Mucosa of descending colon (tissue), 3 donors: Measurements from ENCODE around the gene PARVB. TPM values are rescaled to one million over a fixed set of nuclear protein-coding genes. Genes with fewer than 3 reads are reported as not detected.

ENCODE experiments used
- ATAC-seq: fragments of 200-7000 bp; cut with Tn5 transposase; one replicate; pipeline ENCODE4 v1.9.1; 2020; ENCODE audit warnings: mild to moderate bottlenecking, moderate library complexity
- DNase-seq, 3 donors: peaks; one replicate each; pipeline ENCODE4 v3.0.0-alpha.2; 2020
- H3K36me3 ChIP-seq: fragments of 200-600 bp; one replicate; pipeline ENCODE4 v1.8.0; 2021; ENCODE audit warnings: low read depth, mild to moderate bottlenecking
- H3K4me1 ChIP-seq: fragments of 200-600 bp; one replicate; pipeline ENCODE4 v1.8.0; 2021; ENCODE audit warnings: low read depth, mild to moderate bottlenecking
- H3K4me3 ChIP-seq: fragments of 200-600 bp; one replicate; pipeline ENCODE4 v1.8.0; 2021; ENCODE audit warnings: mild to moderate bottlenecking
- H3K9me3 ChIP-seq: fragments of 200-600 bp; one replicate; pipeline ENCODE4 v1.8.0; 2021; ENCODE audit warnings: mild to moderate bottlenecking
- intact Hi-C, 2 donors: fragments of 100-400 bp; cut with DNase I in 1 of 2; cut with micrococcal nuclease in 1 of 2; formaldehyde crosslinking; loops; one replicate each; pipeline versions ENCODE4 v1.11.0 to v1.11.1; 2022; cut with DNase I, micrococcal nuclease
- total RNA-seq, 3 donors: library from RNA; stranded (reverse); fragmentation: NEBNext Ultra II Directional in 2 of 3; extraction: Animal tissue kit (Norgen Biotek cat#: 25700) in 2 of 3; gene quantifications; one replicate each; pipeline versions ENCODE4 v1.2.1 to v1.2.4, GENCODE V29; 2021 to 2023
- TF ChIP-seq, protein P1 (sequence below): fragments of 200-600 bp; IDR thresholded peaks from one replicate; pipeline ENCODE4 v1.8.0; 2022; ENCODE audit warnings: antibody characterized with exemption, mild to moderate bottlenecking
- donor health status: DM: no; HTN: no; CAD: no; lungs with moderate emphysema.
- donor health status: DM: no; HTN: no; CAD: no.
- donor health status: DM: no; HTN: yes; CAD: no.

The PARVB gene
- total RNA-seq, 3 donors from 2014 or later, result 5.2 to 35.7 (median 14.9) TPM

DNA sequence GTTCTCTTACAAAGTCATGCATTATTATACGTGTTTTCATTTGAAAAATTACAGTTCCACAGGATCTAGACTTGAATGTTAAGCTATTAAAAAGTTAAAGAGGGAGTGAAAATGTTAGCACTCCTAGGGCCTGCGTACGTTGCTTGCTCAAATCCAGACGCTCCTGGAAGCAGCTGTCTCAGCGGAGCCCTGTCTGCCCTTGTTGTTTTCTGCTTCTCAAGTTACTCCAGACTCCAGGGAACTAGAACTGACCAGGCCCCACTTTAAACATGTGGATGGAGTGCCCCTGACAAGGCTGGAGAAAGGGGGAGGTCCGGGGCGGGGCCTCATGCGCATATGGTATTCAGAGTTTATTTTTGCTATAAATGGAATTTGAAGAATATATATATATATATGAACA is 9.6 kb downstream of the PARVB start:
- DNase-seq, result no peak
- intact Hi-C loops, result no loop called here
- Histone ChIP-seq H3K36me3 (no peaks in the 10 kb centered on the region), H3K4me1 (peaks cover 3% of the 10 kb centered on the region), H3K4me3 (no peak overlapping the region), H3K9me3 (no peaks in the 10 kb centered on the region)
- ATAC-seq, result no peak
- TF ChIP-seq, protein P1, sequence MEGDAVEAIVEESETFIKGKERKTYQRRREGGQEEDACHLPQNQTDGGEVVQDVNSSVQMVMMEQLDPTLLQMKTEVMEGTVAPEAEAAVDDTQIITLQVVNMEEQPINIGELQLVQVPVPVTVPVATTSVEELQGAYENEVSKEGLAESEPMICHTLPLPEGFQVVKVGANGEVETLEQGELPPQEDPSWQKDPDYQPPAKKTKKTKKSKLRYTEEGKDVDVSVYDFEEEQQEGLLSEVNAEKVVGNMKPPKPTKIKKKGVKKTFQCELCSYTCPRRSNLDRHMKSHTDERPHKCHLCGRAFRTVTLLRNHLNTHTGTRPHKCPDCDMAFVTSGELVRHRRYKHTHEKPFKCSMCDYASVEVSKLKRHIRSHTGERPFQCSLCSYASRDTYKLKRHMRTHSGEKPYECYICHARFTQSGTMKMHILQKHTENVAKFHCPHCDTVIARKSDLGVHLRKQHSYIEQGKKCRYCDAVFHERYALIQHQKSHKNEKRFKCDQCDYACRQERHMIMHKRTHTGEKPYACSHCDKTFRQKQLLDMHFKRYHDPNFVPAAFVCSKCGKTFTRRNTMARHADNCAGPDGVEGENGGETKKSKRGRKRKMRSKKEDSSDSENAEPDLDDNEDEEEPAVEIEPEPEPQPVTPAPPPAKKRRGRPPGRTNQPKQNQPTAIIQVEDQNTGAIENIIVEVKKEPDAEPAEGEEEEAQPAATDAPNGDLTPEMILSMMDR, result no peak

- Histone ChIP-seq H3K4me3 (no peak overlapping the region), H3K9me3 (no peaks in the 10 kb centered on the region), H3K4me1 (peaks cover 3% of the 10 kb centered on the region), H3K36me3 (no peaks in the 10 kb centered on the region)
- DNase-seq (peak in 1 of 3 donors; percentile 20), ATAC-seq (peak; percentile 60)
- intact Hi-C loops, result no loop called here
- TF ChIP-seq, protein P1, result no peak
These were observed 13.6 kb downstream of the PARVB start for GRCh38 chr22:44037519-44038375.

DNA sequence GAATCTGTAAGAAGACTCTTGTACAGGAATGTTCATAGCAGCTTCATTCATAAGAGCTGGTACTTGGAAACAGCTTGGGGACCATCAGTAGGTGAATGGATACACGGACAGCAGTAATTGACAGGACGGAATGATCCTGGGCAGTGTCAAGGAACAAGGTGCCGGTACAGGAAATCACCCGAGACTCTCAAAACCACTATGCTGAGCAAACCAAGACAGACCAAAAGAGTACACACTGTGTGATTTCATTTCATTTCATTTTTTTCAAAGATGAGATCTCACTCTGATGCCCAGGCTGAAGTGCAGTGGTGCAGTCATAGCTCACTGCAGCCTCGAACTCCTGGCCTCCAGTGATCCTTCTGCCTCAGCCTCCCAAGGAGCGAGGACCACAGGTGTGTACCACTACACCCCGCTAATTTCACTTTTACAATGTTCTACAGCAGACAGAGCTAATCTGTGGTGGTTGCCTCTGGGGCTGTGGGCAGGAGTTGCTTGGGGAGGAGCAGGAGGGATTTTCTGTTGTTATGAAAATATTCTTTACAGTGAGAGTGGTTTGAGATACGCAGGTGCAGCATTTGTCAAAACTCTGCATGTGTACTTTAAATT is 15.6 kb downstream of the PARVB start:
- Histone ChIP-seq H3K9me3 (no peaks in the 10 kb centered on the region), H3K36me3 (no peaks in the 10 kb centered on the region), H3K4me1 (peaks cover 3% of the 10 kb centered on the region), H3K4me3 (no peak overlapping the region)
- DNase-seq, result no peak
- intact Hi-C loops, result no loop called here
- ATAC-seq, result no peak
- TF ChIP-seq, protein P1, result no peak

- ATAC-seq (no peak), DNase-seq (no peak)
- intact Hi-C loops, result no loop called here
- H3K4me1 ChIP-seq, result peaks cover 3% of the 10 kb centered on the region
- no peaks in the 10 kb centered on the region for H3K9me3 ChIP-seq
- no peak overlapping the region for H3K4me3 ChIP-seq
- H3K36me3 ChIP-seq, result no peaks in the 10 kb centered on the region
- TF ChIP-seq, protein P1, result no peak
These were observed 18.4 kb downstream of the PARVB start for GRCh38 chr22:44042249-44043218.

DNA sequence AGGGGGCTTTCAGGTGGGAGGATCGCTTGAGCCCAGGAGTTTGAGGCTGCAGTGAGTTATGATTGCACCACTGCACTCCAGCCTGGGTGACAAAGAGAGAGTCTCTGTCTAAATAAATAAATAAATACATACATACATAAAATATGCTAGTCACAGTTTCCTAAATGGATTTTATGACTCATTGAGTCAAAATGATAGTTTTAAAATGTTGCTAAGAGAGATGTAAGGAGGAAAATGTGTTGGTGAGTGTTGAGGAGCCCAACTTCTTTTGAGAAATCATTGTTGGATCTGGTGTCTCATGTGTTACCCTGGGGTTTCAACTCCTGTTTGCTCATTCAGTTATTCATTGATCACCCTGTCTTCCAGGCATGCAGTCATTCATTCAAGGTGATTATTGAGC is 21.0 kb downstream of the PARVB start:
- no peak for DNase-seq
- Histone ChIP-seq H3K9me3 (no peaks in the 10 kb centered on the region), H3K4me3 (no peak overlapping the region), H3K4me1 (no peaks in the 10 kb centered on the region), H3K36me3 (no peaks in the 10 kb centered on the region)
- intact Hi-C loops, result no loop called here
- TF ChIP-seq, protein P1, result no peak
- ATAC-seq, result no peak
